Smooth muscle cell of the brain vasculature (primary cell): ENCODE results near the gene ISG20L2.

Experiments used
- DNase-seq: peaks from one replicate; pipeline ENCODE4 v3.0.0-alpha.2; 2012; ENCODE audit warnings: low read depth, low spot score

ISG20L2 gene

DNA sequence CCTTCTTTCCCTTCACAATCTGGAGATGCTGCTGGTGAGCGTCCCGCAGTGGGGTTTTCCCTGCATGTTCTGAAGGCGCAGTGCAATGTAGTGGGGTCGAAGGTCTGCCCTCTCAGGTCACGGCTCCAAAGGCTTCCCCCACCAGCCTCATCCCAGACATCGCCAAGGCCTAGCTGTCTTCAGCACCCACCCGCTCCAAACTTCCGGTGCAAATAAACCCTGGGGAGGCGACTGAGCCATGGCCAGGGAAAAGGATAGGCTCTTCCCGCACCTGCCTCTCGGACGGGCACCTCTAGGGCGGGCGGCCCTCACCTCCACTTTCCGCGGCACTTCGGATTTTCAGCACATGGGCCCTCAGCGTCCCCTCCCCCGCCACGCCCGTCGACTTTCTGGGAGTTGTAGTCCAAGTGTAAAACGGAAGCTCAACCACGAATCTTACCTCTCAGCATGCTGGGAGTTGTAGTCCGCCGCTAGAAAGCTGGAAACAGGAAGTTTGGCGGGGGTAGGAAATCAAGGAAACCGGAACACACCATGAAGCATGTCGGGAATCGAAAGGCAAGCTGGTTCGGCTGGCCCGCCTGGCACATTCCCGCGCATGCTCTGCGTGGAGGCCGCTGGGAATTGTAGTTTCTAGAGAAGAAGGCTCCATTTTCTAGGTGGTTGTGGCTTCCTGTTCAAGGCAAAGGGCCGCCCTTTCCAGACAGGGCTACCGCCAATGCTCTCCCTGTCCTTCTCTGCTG is 12.3 kb upstream of the ISG20L2 start, which contains the start of gene MRPL24:
TSS of gene MRPL24 (minus strand) at position 348 of the 740 bp plus-strand sequence. CDS start 2,384 bp downstream, outside the sequence.
- DNase-seq, result peak; percentile 98

DNA sequence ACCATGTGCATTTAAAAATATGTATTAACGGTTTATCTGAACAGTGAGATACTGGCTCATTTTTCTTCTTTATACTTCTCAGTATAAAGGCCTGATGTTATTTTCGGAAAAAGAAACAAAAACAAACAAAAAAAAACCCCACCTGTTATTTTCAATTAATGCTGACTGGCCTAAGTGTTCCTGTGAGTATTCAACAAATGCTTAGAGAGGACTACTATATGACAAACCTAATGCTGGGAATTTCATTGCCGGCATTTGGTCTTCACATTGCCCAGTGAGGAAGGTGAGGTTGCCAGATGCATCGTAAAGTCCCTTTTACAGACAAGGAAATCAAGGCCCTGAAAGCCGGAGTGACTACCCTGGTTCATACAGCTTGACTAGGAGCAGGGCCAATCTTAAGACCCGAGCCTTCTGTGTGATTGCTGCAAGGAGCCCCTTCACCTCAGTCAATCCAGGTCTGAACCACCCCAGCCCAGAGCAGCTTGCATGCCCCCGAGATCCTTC is 11.7 kb upstream of the ISG20L2 start:
- no peak for DNase-seq

- no peak for DNase-seq
Observed at GRCh38 chr1:156738916-156739315, 10.3 kb upstream of the ISG20L2 start.

DNA sequence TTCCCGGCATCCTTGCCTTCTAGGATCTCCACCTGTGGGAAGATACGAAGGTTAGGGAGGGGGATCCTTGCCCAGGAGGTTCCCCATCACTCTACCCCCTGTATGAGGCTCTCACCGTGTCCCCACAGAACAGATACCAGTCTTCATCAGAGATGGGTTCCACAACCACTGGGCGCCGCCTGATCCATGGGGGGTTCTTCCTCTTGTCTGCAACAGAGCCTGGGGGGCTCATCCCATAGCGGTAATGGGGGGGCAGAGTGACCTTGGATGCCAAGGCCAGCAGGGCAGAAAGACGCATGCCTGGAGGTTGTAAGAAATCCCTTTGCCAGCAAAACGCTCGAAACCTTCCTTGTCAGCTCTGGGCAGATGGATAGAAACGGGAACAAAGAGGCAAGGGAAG is 9.8 kb upstream of the ISG20L2 start:
- DNase-seq, result no peak

GRCh38 chr1:156733989-156734584 is 5.5 kb upstream of the ISG20L2 start:
- no peak for DNase-seq

DNA sequence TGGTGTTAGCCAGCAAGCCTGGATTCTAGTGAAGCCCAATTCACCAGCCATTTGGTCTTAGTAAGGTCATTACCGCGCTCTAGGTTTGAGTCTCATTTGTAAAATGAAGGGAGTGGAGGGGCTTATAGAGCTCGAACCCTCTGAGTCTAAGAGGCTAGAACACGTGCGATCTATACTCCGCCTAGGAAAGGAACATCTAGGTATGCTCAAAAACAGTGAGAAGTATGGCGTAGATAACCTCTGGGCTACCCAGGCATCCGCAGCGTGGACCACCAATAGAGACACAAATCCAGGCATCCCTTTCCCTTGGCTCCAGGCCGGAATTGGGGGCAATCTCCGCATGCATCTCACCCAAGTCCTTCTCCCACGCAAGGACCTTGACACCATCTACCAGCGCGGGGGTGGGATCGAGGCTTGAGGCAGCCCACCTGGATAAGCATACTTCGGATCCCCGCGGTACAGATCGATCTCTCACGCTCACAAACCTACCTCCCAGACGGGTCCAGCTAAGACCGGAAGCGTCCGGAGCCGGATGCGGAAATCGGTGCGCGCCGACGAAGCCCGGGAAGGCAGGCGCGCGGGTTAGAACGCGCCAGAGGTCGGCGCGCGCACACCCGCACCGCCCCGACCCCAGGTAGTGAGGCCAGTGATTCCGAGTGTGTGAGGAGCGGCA is 504 bp downstream of the ISG20L2 start, which contains the start of gene METTL25B:
TSS of gene METTL25B (plus strand) at position 544 of the 673 bp plus-strand sequence. CDS start 636 bp downstream, outside the sequence.
- DNase-seq, result no peak

DNA sequence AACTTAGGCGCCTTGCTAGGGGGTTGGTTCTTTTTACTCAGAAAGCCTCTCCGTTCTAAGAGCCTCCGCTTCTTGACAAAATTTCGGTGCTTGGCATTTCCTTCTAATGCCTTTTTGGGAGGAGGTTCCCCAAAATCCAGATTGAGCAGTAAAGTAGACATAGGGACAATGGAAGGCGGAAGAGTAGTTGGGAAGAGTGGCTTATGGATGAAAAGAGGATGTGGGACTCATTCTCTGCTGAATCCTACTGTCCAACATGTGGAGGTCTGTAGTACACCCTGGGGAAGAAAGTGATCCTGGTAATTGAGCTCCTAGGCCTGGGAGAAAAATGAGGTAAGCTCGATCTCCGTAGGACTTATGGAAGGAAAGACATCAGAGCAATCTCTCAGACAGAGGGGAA is 1.1 kb downstream of the ISG20L2 start:
- DNase-seq, result no peak

GRCh38 chr1:156726549-156727226 is 1.9 kb downstream of the ISG20L2 start:
- DNase-seq, result no peak

GRCh38 chr1:156725683-156726280 is 2.8 kb downstream of the ISG20L2 start:
- peak; percentile 80 for DNase-seq

DNA sequence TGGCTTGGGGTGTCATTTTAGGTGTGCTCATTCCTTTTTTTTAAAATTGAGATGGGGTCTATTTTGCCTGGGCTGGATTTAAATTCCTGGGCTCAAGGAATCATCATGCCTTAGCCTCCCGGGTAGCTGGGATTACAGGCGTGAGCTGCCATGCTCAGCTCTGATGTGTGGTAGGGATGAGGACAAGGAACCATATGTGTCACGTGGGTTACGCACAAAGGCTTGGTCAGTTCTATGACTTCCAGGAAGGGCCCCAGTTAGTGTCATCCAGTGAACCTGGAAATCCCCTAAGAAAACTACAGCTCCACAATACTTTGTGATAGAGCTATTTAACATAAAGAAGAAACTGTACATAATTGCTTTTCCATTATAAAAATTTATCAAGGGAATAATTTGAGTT is 7.0 kb downstream of the ISG20L2 start:
- DNase-seq, result no peak

DNA sequence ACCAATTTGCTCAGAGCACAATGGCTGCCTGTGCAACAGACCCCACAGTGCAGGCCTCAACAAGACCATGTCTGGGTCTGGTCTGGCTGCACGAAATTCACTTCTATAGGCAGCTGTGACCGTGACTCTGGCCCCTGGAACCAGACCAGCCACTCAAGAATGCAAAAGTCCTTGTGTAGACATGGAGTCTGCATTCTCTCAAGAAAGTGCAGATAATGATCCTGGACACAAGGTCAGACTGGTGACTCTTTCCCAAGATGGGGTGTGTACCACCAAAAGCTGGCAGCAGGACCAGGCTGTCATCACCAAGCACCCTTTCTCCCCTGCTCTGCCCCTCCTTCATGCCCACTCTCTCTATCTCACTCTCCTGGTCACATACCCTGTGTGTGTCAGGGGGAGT is 7.4 kb downstream of the ISG20L2 start:
- no peak for DNase-seq

DNA sequence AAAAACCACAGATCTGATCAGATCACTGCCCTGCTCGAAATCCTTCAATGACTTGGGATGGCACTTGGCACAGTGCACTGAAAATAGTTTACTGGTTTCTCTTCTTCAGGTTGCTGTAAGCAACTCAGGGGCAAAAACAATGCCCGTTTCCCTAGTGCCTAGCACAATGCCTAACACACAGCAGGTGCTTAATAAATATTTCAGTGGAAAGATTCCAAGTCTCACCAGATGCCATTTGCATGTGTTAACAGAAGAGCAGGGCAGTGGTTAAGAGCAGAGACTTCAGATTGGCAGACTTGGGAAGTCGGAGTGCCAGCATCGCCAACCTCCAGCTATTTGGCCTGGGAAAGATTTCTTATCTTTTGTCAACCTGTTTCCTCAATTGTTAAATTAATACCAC is 11.2 kb downstream of the ISG20L2 start:
- DNase-seq, result no peak

DNA sequence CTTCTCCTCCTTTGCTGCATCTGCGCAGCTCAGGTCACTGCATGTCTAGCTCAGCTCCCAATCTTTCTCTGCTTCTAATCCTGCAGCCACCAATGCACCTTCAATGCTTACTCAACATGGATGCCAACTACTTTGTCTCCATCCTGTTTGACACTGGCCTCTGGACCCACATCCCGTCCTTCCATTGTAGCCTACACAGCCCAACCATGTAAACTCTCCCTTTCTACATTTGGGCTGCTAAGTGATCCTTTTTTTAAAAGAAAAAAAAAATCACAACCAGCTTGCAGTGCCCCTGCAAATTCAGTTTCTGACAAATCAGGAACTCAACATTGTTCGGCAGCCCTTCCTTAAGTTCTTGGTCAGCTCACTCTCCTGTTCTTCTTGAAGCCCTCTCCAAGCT is 13.7 kb downstream of the ISG20L2 start:
- DNase-seq, result no peak

DNA sequence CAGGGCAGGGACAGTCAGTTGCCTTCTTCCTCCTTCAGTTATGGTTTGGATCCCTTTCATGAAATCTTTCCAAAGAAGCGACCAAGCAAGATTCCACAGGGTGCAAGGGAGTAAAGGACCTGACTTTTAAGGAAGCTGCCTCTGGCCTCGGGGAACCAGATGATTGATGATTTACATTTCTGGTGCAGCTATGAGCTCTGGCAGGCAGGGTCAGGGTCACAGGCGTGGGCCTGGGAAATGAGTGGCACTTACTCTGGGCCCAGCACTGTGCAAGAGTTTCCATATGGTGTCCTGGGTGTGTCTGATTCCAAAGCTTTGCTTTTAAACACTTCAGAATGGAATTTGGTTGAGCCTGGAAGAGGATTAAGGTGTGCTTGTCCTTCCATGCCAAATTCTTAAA is 15.9 kb downstream of the ISG20L2 start:
- no peak for DNase-seq

GRCh38 chr1:156711011-156711817 is 17.4 kb downstream of the ISG20L2 start:
- DNase-seq, result no peak

DNA sequence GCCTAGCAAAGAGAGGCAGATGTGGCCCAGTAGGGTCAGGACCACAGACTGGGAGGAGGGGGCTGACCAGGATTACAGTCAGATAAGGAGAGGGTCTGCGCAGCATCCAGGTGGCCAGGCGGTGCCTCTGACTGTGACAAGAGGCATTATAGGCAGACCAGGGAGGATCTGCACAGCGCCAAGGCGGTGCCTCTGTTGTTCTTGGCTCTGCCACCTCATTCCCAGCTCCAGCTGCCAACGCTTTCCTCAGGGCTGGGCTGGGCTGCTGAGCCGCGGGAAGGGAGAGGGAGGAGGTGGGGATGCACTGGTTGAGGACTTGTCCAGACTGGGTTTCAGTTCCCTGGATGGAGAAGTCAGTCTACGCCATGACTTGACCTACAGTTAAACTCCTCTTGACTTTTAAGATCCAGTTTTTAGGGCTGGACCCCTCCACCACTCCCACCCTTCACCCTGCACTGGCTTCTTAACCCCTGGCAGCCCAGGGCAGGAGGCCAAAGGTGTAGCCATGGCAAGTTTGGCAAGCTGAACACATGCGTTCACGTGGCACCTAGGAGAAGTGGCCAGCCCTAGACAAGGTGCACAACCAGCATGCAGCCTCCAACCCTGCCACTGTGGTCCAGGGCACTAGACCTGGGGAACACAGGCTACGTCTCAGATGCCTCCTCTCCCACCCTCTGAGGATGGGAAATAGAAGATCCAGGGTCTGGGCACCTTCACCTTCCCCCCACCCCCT is 18.6 kb downstream of the ISG20L2 start:
- no peak for DNase-seq

- DNase-seq, result no peak
Observed at GRCh38 chr1:156709031-156709430, 19.5 kb downstream of the ISG20L2 start.

- DNase-seq, result no peak
Observed at GRCh38 chr1:156708218-156708661, 20.3 kb downstream of the ISG20L2 start.

- no peak for DNase-seq
Observed at GRCh38 chr1:156707417-156708217, 20.9 kb downstream of the ISG20L2 start.
